ENCODE data around the gene TDRKH. TPM values are rescaled to one million over a fixed set of nuclear protein-coding genes. Genes with fewer than 3 reads are reported as not detected.

TDRKH gene
- total and polyA plus RNA-seq, 2 of the 13 experiments (the other 11 are each of a cell fraction or from before 2014, with no cell fraction given) = 3.9 to 5.4 TPM

DNA sequence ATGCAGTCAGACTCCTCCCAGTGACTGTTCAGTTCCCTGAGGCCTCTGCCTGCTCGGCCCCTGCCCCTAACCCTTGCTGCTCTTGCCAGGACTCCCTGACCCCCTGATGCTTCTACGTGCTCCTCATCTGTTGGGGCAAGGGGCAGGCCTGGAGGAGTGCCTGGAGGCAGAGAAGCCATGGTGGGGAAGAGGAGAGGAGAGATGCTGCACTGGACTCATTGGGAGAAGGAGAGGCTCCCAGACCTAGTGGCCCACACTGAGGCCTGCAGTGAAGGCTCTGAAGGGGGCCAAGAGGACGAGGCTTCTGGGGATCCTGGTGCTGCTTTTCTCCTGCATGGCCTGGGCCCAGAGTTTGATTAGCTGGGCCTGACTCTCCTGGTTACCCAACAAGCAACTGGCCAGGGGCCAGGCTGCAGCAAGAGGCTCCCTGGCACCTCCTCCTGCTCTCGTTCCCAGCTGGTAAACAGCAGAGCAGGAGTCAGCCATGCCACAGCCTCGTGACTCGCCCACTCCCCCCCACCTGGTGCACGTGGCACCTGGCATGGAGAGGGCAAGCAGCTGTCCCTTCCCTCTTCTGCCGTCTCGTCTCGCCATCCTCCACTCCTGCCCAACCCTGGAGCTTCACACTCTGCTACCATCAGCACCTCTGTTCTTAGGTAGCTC is 42.1 kb upstream of the TDRKH start (continued):
- TF ChIP-seq USF2 (IDR thresholded peaks at IDR 0.05; ENCODE audit: low read depth, low read length) (peak; percentile 18; the same call in 1 of the 2 replicates), USF2 (CRISPR knock-in tag; IDR thresholded peaks at IDR 0.05; ENCODE audit: borderline replicate concordance) (no peak)

GRCh38 chr1:151831605-151832004 is 41.3 kb upstream of the TDRKH start, which contains the start of gene RORC:
RORC (minus strand) TSS chr1:151831802; CDS start chr1:151831764, 38 bp downstream.
- Histone ChIP-seq H4K20me1 (ENCODE audit: insufficient read depth, low read length) (no peaks in the 10 kb centered on the region), H2AFZ (ENCODE audit: low read length) (peak within 1 kb of the TSS; percentile 47), H3K4me3 (replicated peaks in 1 of 3; ENCODE audit: insufficient read depth in 1 of 3, low read depth in 2 of 3, low read length in 3 of 3) (peak within 1 kb of the TSS; percentile 60 to 83 (median 65)), H3K27ac (ENCODE audit: extremely low read length, insufficient read depth, low read length) (peak within 1 kb of the TSS; percentile 57), H3K4me1 (ENCODE audit: insufficient read depth, low read length) (peaks cover 67% of the 10 kb centered on the region), H3K9me3 (ENCODE audit: low read length) (no peaks in the 10 kb centered on the region), H3K27me3 (ENCODE audit: control insufficient read depth in 1 of 2, insufficient read depth in 2 of 2, low read length in 2 of 2) (no peaks in the 10 kb centered on the region; a peak in 2 of 5 replicates), H3K4me2 (ENCODE audit: low read depth, low read length) (peak within 1 kb of the TSS; percentile 100), H3K36me3 (replicated peaks in 1 of 2; ENCODE audit: control insufficient read depth in 1 of 2, insufficient read depth in 2 of 2, low read length in 2 of 2) (no peaks in the 10 kb centered on the region), H3K79me2 (ENCODE audit: insufficient read depth, low read length) (no peaks in the 10 kb centered on the region), H3K9ac (ENCODE audit: insufficient read depth, low read depth, low read length) (peak within 1 kb of the TSS; percentile 74)
- FAIRE-seq (no peak), ATAC-seq (peak; percentile 52), DNase-seq (ENCODE audit: low spot score) (peak; percentile 16)
- intact Hi-C loops (cut with micrococcal nuclease; ENCODE audit: unreplicated experiment) = loop anchor here (5.0 to 10.0 kb wide), 4 partner anchors 39 to 387 kb away; partner anchors contain the start of genes MRPL9, TDRKH and TUFT1
- ChIA-PET CTCF (ENCODE audit: low intra/inter-chr PET ratio, low total read pairs) (no interaction called here), POLR2A (interaction anchor here (1.1 to 1.3 kb wide), 3 partner anchors 69 to 459 kb away, joined by 4 to 6 read pairs (median 4); partner anchors contain the start of genes MRPL9, SELENBP1 and SNX27)
- BruUV-seq (replicated peaks) = no TSS peak
- in situ Hi-C loops (cut with HindIII; ENCODE audit: extremely low pct_ligation_motif_present, low pct_unique_long_range_greater_than_20kb) = loop anchor here (10.0 kb wide), 2 partner anchors 117 to 237 kb away; partner anchors contain the start of gene CELF3
- 0% methylated on average over 5 of the region's 5 CpGs for whole genome bisulfite sequencing (ENCODE audit: low lambda C conversion rate)
- TF ChIP-seq JUND (CRISPR knock-in tag; IDR thresholded peaks at IDR 0.05) (no peak), CHD4 (IDR thresholded peaks at IDR 0.05; ENCODE audit: borderline replicate concordance, low read length) (no peak), SRY (CRISPR knock-in tag; IDR thresholded peaks at IDR 0.05) (no peak), RXRA (CRISPR knock-in tag; IDR thresholded peaks at IDR 0.05) (no peak), SIN3A (IDR thresholded peaks at IDR 0.05; ENCODE audit: borderline replicate concordance, low read depth, low read length) (no peak), REPIN1 (CRISPR knock-in tag; IDR thresholded peaks at IDR 0.05; ENCODE audit: borderline replicate concordance, low read depth) (no peak), HOXA3 (CRISPR knock-in tag; IDR thresholded peaks at IDR 0.05) (no peak), MZF1 (CRISPR knock-in tag; IDR thresholded peaks at IDR 0.05; ENCODE audit: borderline replicate concordance) (no peak), ZNF326 (CRISPR knock-in tag; IDR thresholded peaks at IDR 0.05; ENCODE audit: borderline replicate concordance) (no peak), USF2 (IDR thresholded peaks at IDR 0.05; ENCODE audit: low read depth, low read length) (no peak), USF2 (CRISPR knock-in tag; IDR thresholded peaks at IDR 0.05; ENCODE audit: borderline replicate concordance) (no peak), KDM4B (CRISPR knock-in tag; IDR thresholded peaks at IDR 0.05) (0 out of 2 replicates have a peak, but pooled peaks have one; percentile 36), ZNF367 (CRISPR knock-in tag; IDR thresholded peaks at IDR 0.05; ENCODE audit: borderline replicate concordance) (no peak), ERF (CRISPR knock-in tag; IDR thresholded peaks at IDR 0.05) (no peak), PATZ1 (CRISPR knock-in tag; IDR thresholded peaks at IDR 0.05) (peak; percentile 27; the same call in 1 of the 2 replicates)
